ENCODE results near the gene NUDT5. TPM values are rescaled to one million over a fixed set of nuclear protein-coding genes. Genes with fewer than 3 reads are reported as not detected.

The NUDT5 gene
- total RNA-seq, 4 donors from 2014 or later, result 28.9 to 43.5 (median 42.8) TPM

GRCh38 chr10:12189426-12189825 is 6.3 kb downstream of the NUDT5 start:
- no peak for TF ChIP-seq CTCF (IDR thresholded peaks at IDR 0.05; ENCODE audit: low read depth)

GRCh38 chr10:12188656-12189055 is 7.0 kb downstream of the NUDT5 start:
- TF ChIP-seq CTCF (IDR thresholded peaks at IDR 0.05; ENCODE audit: low read depth), result no peak

DNA sequence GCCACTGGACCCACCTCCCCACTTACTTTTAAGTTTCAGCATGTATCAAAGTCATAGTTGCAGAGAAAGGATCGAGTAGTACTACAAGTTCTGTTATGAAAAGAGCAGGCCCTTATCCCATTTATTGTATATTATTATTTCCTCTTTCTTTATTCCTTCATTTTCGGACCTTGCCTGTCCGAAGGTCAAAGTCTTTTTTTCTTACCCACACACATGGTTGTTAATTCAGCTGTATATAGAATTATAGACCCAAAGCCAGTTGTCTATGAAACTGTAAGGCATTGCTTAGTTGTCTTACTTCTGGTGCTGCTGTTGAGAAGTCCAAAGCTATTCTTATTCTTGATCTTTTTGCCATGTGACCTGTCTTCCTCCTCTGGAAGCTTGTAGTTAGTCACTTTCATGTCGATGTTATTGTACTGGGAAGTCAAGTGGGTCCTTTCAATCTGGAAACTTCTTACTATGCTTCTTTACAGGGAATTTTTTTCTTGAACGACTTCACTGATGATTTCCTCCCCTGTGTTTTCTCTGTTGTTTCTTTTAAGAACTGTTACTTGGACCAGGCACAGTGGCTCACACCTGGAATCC is 8.3 kb downstream of the NUDT5 start:
- no peak for TF ChIP-seq CTCF (IDR thresholded peaks at IDR 0.05; ENCODE audit: low read depth)

GRCh38 chr10:12186323-12186722 is 9.4 kb downstream of the NUDT5 start:
- TF ChIP-seq CTCF (IDR thresholded peaks at IDR 0.05; ENCODE audit: low read depth), result no peak

- no peak for TF ChIP-seq CTCF (IDR thresholded peaks at IDR 0.05; ENCODE audit: low read depth)
Measured at GRCh38 chr10:12184165-12184564, 11.5 kb downstream of the NUDT5 start.

DNA sequence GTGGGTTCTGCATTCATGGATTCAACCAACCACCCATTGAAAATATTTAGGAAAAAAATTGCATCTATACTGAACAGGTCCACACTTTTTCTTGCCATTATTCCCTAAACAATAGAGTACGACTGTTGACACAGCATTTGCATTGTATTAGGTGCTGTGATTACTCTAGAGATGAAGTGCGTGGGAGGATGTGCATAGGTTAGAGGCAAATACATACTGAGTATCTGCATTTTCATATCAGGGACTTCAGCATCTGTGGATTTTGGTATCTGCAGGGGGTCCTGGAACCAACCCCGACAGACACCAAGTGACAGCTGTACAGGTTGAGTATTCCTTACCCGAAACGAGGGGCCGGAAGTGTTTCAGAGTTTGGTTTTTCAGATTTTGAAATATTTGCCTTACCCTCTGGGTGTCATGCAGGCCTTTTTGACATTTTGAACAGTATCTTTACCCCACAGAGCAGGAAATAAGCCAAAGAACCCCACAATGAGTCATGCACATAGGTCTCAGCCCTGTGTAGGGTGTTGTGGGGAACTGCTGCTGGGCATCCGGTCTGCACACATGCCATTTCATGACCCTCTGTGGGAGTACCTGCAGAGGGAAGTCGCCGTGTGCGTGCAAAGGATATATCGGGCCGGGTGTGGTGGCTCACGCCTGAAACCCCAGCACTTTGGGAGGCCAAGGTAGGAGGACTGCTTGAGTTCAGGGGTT is 14.5 kb downstream of the NUDT5 start:
- no peak for TF ChIP-seq CTCF (IDR thresholded peaks at IDR 0.05; ENCODE audit: low read depth)

- no peak for TF ChIP-seq CTCF (IDR thresholded peaks at IDR 0.05; ENCODE audit: low read depth)
Measured at GRCh38 chr10:12180221-12180974, 15.3 kb downstream of the NUDT5 start.

All from subcutaneous adipose tissue (tissue), 4 donors.